Measurements from ENCODE around the gene DBH. TPM values are rescaled to one million over a fixed set of nuclear protein-coding genes. Genes with fewer than 3 reads are reported as not detected.

Gene DBH
- polyA plus RNA-seq, 3 donors: not detected

DNA sequence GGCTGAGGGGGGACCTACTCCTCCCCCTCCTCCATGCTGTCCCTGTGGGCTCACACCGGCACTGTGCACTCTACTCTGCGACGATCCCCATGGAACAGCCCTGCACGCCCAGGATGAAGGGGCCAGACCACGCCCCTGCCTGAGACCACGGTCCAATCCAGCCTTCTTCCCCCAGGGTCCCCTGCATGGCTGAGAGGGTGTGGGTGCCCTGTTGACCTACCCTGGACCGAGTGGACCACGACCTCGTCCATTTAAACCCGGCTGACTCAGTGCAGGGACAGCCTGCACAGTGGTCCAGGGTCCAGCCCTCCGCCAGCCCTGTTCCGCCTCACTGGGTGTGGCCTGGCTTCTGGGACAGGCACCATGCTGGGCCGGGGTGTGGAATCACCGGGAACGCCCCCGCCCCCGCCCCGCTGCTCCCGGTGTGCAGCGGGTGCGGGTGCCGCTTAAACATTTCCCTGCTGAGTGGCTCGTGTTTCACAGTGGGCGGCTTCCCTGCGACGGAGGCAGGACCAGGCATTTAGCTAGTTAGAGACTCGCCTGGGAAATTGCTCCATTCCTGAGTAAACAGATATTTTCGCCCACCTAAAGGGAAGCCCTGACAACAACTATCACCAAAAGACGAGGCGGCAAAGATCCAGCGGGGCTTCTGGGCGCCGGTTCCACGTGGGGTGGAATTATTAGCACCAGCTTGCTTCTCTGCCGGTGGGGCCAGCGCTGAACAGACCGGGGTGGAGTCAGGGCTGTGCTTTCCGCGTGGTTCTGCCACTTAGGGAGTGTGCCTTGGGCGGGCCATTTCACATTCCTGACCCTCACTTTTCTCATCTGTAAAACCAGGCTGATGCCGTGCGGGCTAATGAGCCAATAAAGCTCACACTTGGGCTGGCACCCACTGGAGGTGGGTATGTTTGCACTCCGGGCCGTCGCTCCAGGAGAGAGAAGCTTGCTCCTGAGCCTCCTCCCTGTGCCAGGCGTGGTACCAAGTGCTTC lies 22.6 kb downstream of the DBH start:
- no peak for DNase-seq
- 12% methylated on average over 34 of the region's 46 CpGs for WGBS (ENCODE audit: insufficient coverage)
- no peaks in the 10 kb centered on the region for H3K36me3 ChIP-seq (replicated peaks in 1 of 2; ENCODE audit: control insufficient read depth in 1 of 2, insufficient read depth in 2 of 2, low read length in 2 of 2)
- H3K4me1 ChIP-seq (ENCODE audit: control insufficient read depth in 1 of 2, insufficient read depth in 2 of 2, low read length in 2 of 2): no peaks in the 10 kb centered on the region
- no peaks in the 10 kb centered on the region for H3K9me3 ChIP-seq (replicated peaks in 1 of 2; ENCODE audit: control insufficient read depth in 1 of 2, insufficient read depth in 1 of 2, low read length in 2 of 2)
- no peak overlapping the region for H3K4me2 ChIP-seq (replicated peaks; ENCODE audit: extremely low read depth, low read length, poor library complexity, severe bottlenecking)
- Mint-ChIP-seq H3K27me3 (ENCODE audit: low read depth in 3 of 3) (peaks cover 47 to 58% (median 56%) of the 10 kb centered on the region in 3 donors), H3K27ac (no peak overlapping the region), H3K9me3 (no peaks in the 10 kb centered on the region), H3K4me1 (no peaks in the 10 kb centered on the region), H3K36me3 (no peaks in the 10 kb centered on the region), H3K4me3 (peak overlapping the region in 1 of 2 donors; percentile 62)
- TF ChIP-seq, protein P1, sequence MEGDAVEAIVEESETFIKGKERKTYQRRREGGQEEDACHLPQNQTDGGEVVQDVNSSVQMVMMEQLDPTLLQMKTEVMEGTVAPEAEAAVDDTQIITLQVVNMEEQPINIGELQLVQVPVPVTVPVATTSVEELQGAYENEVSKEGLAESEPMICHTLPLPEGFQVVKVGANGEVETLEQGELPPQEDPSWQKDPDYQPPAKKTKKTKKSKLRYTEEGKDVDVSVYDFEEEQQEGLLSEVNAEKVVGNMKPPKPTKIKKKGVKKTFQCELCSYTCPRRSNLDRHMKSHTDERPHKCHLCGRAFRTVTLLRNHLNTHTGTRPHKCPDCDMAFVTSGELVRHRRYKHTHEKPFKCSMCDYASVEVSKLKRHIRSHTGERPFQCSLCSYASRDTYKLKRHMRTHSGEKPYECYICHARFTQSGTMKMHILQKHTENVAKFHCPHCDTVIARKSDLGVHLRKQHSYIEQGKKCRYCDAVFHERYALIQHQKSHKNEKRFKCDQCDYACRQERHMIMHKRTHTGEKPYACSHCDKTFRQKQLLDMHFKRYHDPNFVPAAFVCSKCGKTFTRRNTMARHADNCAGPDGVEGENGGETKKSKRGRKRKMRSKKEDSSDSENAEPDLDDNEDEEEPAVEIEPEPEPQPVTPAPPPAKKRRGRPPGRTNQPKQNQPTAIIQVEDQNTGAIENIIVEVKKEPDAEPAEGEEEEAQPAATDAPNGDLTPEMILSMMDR (IDR thresholded peaks at IDR 0.05): no peak
- no peaks in the 10 kb centered on the region for H4K20me1 ChIP-seq (ENCODE audit: insufficient read depth, low read length)
- no peak overlapping the region for H3K27ac ChIP-seq (ENCODE audit: low read depth in 1 of 2, low read length in 2 of 2)
- H3K4me3 ChIP-seq (replicated peaks in 1 of 3; ENCODE audit: low read depth in 2 of 3, low read length in 3 of 3): no peak overlapping the region
- intact Hi-C loops (cut with micrococcal nuclease): no loop called here
- no peaks in the 10 kb centered on the region for H3K79me2 ChIP-seq (ENCODE audit: insufficient read depth, low read length)
- peaks cover 0 to 30% of the 10 kb centered on the region in 2 donors for H3K27me3 ChIP-seq (ENCODE audit: control insufficient read depth in 2 of 2, insufficient read depth in 2 of 2, low read length in 2 of 2)
- no peak overlapping the region for H3K9ac ChIP-seq (ENCODE audit: insufficient read depth, low read length, poor library complexity, severe bottlenecking)
- no peak overlapping the region for H2AFZ ChIP-seq (ENCODE audit: insufficient read depth, low read depth, low read length, poor library complexity, severe bottlenecking)

DNA sequence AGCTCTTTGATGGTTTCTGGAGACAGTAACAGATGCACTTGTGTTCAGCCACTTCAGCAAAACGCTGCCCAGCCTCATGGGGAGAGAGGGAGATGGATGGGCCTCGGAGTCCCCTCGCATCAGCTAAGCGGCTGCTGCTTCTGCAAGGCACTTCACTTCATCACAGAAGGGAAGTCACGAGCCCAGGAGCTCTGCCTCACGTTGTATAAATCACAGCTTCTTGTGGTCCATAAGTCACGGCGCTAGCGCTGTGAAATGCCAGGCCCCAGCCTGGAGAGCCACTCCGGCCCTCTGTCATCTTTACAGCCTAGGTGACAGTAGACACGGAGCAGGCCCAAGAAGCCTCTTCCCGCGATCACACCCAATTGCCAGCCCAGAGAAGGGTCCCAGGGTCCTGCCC lies 23.4 kb downstream of the DBH start:
- no peak for DNase-seq
- Histone ChIP-seq H3K4me3 (replicated peaks in 1 of 3; ENCODE audit: low read depth in 2 of 3, low read length in 3 of 3) (no peak overlapping the region), H4K20me1 (ENCODE audit: insufficient read depth, low read length) (no peaks in the 10 kb centered on the region), H3K9me3 (replicated peaks in 1 of 2; ENCODE audit: control insufficient read depth in 1 of 2, insufficient read depth in 1 of 2, low read length in 2 of 2) (no peaks in the 10 kb centered on the region), H3K4me2 (replicated peaks; ENCODE audit: extremely low read depth, low read length, poor library complexity, severe bottlenecking) (no peak overlapping the region), H3K27ac (ENCODE audit: low read depth in 1 of 2, low read length in 2 of 2) (no peak overlapping the region), H3K4me1 (ENCODE audit: control insufficient read depth in 1 of 2, insufficient read depth in 2 of 2, low read length in 2 of 2) (no peaks in the 10 kb centered on the region), H3K79me2 (ENCODE audit: insufficient read depth, low read length) (no peaks in the 10 kb centered on the region), H3K9ac (ENCODE audit: insufficient read depth, low read length, poor library complexity, severe bottlenecking) (no peak overlapping the region), H3K27me3 (ENCODE audit: control insufficient read depth in 2 of 2, insufficient read depth in 2 of 2, low read length in 2 of 2) (peaks cover 0 to 30% of the 10 kb centered on the region in 2 donors), H2AFZ (ENCODE audit: insufficient read depth, low read depth, low read length, poor library complexity, severe bottlenecking) (no peak overlapping the region), H3K36me3 (replicated peaks in 1 of 2; ENCODE audit: control insufficient read depth in 1 of 2, insufficient read depth in 2 of 2, low read length in 2 of 2) (no peaks in the 10 kb centered on the region)
- peaks cover 48 to 57% (median 54%) of the 10 kb centered on the region in 3 donors for H3K27me3 Mint-ChIP-seq (ENCODE audit: low read depth in 3 of 3)
- TF ChIP-seq, protein P1 (IDR thresholded peaks at IDR 0.05): no peak
- H3K27ac Mint-ChIP-seq: no peak overlapping the region
- no peaks in the 10 kb centered on the region for H3K4me1 Mint-ChIP-seq
- no peaks in the 10 kb centered on the region for H3K9me3 Mint-ChIP-seq
- WGBS (ENCODE audit: insufficient coverage): 69% methylated on average over 9 of the region's 13 CpGs
- H3K4me3 Mint-ChIP-seq: peak overlapping the region in 1 of 2 donors; percentile 35
- intact Hi-C loops (cut with micrococcal nuclease): no loop called here
- H3K36me3 Mint-ChIP-seq: no peaks in the 10 kb centered on the region

Measured in CD14-positive monocyte (primary cell).